ENCODE measurements around the gene ZSCAN5B. TPM values are rescaled to one million over a fixed set of nuclear protein-coding genes. Genes with fewer than 3 reads are reported as not detected.

The ZSCAN5B gene
- total RNA-seq, 2 donors from 2014 or later, result not detected

DNA sequence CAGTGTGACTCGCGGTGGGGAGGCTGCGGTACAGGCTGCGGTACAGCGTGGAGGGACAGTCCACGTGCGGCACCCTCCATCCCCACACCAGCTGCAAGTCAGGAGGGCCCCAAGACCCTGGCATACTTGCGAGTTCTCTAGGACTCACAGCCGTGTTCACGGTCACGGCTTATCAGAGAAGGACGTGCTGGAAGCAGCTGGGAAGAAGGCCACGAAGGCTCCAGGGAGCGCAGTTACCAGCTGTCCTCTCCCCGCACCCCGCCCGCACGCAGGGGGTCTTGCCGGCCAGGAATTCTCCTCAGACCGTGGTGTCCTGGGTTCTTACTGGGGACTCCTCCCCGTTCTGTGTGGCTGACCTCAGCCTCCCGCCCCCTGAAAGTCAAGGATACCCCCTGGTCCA lies 50.3 kb downstream of the ZSCAN5B start:
- Mint-ChIP-seq H3K27me3 (no peaks in the 10 kb centered on the region), H3K4me3 (no peak overlapping the region), H3K4me1 (ENCODE audit: low read depth in 2 of 2) (peaks cover 15 to 18% of the 10 kb centered on the region in 2 donors), H3K36me3 (no peaks in the 10 kb centered on the region), H3K9me3 (no peaks in the 10 kb centered on the region), H3K27ac (no peak overlapping the region)
- DNase-seq (ENCODE audit: low spot score) (no peak), ATAC-seq (no peak)

DNA sequence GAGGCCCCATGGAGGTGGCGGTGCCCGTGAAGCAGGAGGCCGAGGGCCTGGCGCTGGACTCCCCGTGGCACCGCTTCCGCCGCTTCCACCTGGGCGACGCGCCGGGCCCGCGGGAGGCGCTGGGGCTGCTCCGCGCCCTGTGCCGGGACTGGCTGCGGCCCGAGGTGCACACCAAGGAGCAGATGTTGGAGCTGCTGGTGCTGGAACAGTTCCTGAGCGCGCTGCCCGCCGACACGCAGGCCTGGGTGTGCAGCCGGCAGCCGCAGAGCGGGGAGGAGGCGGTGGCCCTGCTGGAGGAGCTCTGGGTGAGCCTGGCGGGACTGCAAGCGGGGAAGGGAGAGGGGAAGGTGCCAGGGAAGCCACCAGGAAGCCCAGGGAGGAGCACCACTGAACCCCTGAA lies 50.7 kb downstream of the ZSCAN5B start:
- no peak for DNase-seq (ENCODE audit: low spot score)
- Mint-ChIP-seq H3K36me3 (no peaks in the 10 kb centered on the region), H3K4me1 (ENCODE audit: low read depth in 2 of 2) (peaks cover 17 to 21% of the 10 kb centered on the region in 2 donors), H3K27ac (no peak overlapping the region), H3K9me3 (no peaks in the 10 kb centered on the region), H3K4me3 (no peak overlapping the region), H3K27me3 (no peaks in the 10 kb centered on the region)
- ATAC-seq, result no peak

DNA sequence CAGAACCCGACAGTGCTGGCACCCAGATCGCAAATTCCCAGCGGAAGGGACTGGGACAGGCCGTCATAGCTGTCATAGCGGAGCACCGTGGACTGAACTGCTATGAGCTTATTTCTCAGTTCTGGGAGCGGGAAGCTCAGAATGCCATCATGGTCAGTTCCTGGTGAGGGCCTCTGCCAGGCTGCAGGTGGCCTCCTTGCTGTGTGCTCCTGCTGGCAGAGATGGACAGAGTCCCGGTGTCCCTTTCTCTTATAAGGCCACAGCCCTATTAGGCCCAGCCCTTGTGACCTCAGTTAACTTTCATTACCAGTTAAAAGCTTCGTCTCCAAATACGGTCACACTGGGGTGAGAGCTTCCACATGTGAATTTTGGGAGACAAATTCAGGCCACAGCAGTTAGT lies 51.9 kb downstream of the ZSCAN5B start:
- H3K27ac Mint-ChIP-seq, result no peak overlapping the region
- H3K4me1 Mint-ChIP-seq (ENCODE audit: low read depth in 2 of 2), result peaks cover 22 to 28% of the 10 kb centered on the region in 2 donors
- no peak overlapping the region for H3K4me3 Mint-ChIP-seq
- ATAC-seq, result no peak
- no peak for DNase-seq (ENCODE audit: low spot score)
- no peaks in the 10 kb centered on the region for H3K36me3 Mint-ChIP-seq
- no peaks in the 10 kb centered on the region for H3K27me3 Mint-ChIP-seq
- no peaks in the 10 kb centered on the region for H3K9me3 Mint-ChIP-seq

DNA sequence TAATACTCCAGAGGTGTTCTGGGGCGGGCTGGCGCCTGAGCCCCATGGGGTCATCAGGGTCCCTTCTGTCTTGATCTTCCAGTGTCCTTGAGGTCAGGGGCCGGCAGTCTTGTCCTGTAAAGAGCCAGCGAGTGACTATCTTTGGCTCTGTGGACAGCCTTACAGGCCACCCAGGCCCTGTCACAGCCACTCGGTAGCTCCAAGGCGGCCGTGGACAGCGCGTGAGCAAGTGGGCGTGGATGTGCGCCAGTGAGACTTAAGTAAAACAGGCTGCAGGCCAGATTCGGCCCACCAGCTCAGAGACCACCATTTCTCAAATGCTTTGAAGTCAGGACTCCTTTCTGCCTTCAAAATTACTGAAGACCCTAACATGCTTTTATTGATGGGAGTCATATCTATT lies 52.8 kb downstream of the ZSCAN5B start:
- DNase-seq (ENCODE audit: low spot score) (no peak), ATAC-seq (no peak)
- peaks cover 25 to 31% of the 10 kb centered on the region in 2 donors for H3K4me1 Mint-ChIP-seq (ENCODE audit: low read depth in 2 of 2)
- no peaks in the 10 kb centered on the region for H3K27me3 Mint-ChIP-seq
- H3K36me3 Mint-ChIP-seq, result no peaks in the 10 kb centered on the region
- H3K4me3 Mint-ChIP-seq, result no peak overlapping the region
- no peaks in the 10 kb centered on the region for H3K9me3 Mint-ChIP-seq
- H3K27ac Mint-ChIP-seq, result no peak overlapping the region

DNA sequence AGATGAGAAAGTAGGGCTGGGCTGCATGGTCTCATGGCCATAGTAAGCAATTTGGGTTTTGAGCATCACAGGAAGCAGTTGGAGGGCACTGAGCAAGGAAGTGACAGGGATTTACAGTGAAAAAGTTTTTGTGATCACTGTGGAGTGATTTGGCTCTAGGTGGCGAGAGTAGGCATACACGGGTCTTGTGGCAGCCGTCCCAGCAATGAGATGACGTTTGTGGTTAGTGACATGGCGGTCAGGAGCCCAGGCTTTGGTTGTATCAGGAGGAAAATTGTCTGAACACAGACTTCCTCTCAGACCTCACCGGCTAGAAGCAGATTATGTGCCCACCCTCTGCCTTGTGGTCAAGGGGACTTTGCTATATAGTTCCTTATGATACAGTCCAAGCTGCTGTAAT lies 53.2 kb downstream of the ZSCAN5B start:
- Mint-ChIP-seq H3K36me3 (no peaks in the 10 kb centered on the region), H3K27ac (peak overlapping the region in 1 of 2 donors; percentile 2), H3K9me3 (no peaks in the 10 kb centered on the region), H3K4me3 (no peak overlapping the region), H3K4me1 (ENCODE audit: low read depth in 2 of 2) (peaks cover 28 to 36% of the 10 kb centered on the region in 2 donors), H3K27me3 (no peaks in the 10 kb centered on the region)
- no peak for DNase-seq (ENCODE audit: low spot score)
- ATAC-seq, result no peak

DNA sequence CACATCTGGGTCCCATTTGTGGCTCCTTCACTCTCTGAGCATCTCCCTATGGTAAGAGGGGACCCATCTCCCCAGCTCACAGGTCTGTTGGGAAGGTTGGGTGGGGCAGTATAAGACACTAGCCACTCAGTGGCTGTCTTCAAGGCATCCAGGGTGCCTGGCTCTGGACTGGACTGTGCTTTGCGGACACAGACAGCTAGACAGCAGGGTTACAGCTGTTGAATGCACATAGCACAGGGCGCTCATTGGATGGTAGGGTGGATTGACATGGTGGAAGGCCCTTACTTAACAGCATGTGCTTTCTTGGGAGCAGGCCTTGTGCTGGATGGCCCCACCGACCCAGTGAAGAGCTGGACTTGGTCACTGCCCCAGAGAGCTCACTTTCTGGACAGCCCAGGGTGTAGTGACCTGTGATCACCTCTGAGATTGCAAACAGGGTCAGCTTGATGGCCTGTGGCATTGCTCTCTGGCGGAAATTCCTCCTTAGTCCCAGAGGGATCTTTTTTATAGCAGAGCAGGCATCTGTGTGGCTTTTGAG lies 54.6 kb downstream of the ZSCAN5B start:
- Mint-ChIP-seq H3K36me3 (no peaks in the 10 kb centered on the region), H3K27me3 (no peaks in the 10 kb centered on the region), H3K27ac (no peak overlapping the region), H3K9me3 (no peaks in the 10 kb centered on the region), H3K4me1 (ENCODE audit: low read depth in 2 of 2) (peaks cover 28 to 41% of the 10 kb centered on the region in 2 donors), H3K4me3 (no peak overlapping the region)
- ATAC-seq (no peak), DNase-seq (ENCODE audit: low spot score) (no peak)

DNA sequence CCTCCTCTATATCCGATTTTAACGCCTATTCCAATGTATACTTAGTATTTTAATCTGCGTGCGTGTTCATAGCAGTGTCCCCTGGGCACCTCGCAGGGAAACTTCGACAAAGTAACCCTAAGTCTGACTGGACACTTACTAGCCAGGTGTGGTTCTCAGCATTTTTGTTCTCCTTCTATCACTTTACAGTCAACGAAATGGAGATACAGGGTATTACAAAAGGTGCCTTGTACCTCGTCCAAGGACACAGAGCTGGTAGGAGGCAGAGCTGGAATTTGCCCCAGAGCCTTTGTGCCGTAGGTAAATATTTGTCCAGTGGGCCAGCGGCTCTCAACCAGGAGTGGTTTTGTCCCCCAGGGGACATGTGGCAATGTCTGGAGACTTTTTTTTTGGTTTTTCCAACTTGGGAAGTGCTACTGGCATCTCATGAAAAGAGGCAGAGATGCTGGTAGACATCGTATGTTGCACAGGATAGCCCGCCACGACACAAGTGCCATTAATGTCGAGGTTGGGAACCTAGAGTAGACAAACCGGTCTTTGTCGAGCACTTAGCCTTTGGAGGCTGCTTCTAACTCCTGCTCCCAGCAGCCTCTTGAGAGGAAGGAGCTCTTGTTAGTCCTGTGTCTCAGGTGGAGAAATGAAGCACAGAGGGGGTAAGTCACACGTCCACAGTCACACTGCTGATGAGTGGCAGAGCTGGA lies 55.3 kb downstream of the ZSCAN5B start:
- H3K27ac Mint-ChIP-seq, result peak overlapping the region; percentile 83 to 90
- no peaks in the 10 kb centered on the region for H3K36me3 Mint-ChIP-seq
- DNase-seq (ENCODE audit: low spot score) (no peak), ATAC-seq (no peak)
- peaks cover 28 to 41% of the 10 kb centered on the region in 2 donors for H3K4me1 Mint-ChIP-seq (ENCODE audit: low read depth in 2 of 2)
- no peaks in the 10 kb centered on the region for H3K9me3 Mint-ChIP-seq
- H3K27me3 Mint-ChIP-seq, result no peaks in the 10 kb centered on the region
- peak overlapping the region; percentile 93 for H3K4me3 Mint-ChIP-seq

DNA sequence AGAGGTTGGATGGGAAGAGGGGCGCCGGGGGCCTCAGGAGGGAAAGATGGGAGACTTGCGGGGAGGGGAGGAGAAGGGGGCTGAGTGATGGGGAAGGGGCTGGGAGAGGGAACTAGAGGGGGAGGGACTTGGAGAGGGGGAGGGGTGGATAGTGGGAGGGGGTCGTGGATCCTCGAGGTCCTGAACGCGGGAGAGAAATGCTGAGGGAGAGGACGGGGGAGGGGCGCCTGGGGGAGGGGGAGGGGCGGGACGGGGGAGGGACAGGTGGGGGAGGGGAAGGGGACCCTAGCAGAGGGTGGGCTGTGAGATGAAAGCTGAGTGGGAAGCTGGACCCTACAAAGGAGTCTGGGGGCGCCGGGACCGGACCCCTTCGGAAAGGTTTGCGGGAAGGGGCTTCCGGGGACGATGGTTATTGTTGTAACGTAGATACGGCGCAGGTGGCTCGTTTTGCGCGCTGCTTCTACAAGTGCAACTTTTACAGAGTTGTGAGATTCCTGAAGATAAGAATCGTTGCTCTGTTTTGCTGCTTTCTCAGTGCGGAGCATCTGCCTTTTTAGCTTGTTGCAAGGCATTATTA lies 56.1 kb downstream of the ZSCAN5B start:
- ATAC-seq, result no peak
- Mint-ChIP-seq H3K27me3 (no peaks in the 10 kb centered on the region), H3K36me3 (no peaks in the 10 kb centered on the region), H3K4me1 (ENCODE audit: low read depth in 2 of 2) (peaks cover 28 to 41% of the 10 kb centered on the region in 2 donors), H3K27ac (peak overlapping the region; percentile 83 to 90), H3K9me3 (no peaks in the 10 kb centered on the region), H3K4me3 (peak overlapping the region; percentile 93)
- DNase-seq (ENCODE audit: low spot score), result no peak

DNA sequence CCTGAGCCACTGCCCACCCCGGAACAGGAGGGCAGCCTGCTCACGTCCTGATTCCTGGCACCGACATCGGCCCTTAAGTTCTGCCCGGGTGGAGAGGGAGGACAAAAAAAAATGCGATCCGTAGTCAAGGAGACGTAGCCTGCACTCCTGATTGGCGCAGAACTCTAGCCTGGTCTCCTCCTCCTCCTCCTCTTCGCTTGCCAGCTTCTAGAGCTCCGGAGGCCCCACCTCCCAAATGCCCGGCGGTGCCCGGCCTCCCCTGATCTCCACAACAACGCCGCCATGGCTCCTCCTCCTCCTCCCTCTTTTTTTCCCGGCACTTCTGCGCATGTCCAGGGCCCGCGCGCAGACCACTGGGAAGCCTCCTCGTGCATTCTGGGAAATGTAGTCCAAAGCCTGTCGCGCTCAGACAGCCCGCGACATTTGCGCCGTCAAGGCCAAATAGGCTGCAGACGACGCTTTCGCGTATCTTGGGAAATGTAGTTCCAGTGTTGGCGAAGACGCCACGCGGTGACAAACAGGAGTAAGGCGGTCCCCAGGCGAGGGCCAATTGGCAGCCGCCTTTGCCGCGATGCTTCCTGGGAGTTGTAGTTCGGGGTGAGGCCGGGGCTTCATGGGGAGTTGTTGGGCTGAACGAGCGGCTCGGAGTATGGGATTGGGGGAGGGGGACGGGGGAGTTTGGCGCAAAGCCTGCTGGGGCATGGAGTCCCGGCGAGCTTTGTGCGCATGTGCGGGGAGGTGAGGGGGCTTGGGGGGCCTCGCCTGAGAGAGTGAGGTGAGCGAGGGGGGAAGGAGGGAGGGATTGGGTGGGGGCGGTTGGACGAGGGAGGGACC lies 56.8 kb downstream of the ZSCAN5B start, which contains the start of gene ZNF444:
ZNF444 (plus strand) TSS at position 705 of the 834 bp plus-strand sequence. CDS start 5,625 bp downstream, outside the sequence.
- ATAC-seq (peak; percentile 96), DNase-seq (ENCODE audit: low spot score) (peak; percentile 99)
- peak within 1 kb of the TSS; percentile 83 to 90 for H3K27ac Mint-ChIP-seq
- H3K27me3 Mint-ChIP-seq, result no peaks in the 10 kb centered on the region
- H3K9me3 Mint-ChIP-seq, result no peaks in the 10 kb centered on the region
- peak within 1 kb of the TSS; percentile 93 for H3K4me3 Mint-ChIP-seq
- no peaks in the 10 kb centered on the region for H3K36me3 Mint-ChIP-seq
- peaks cover 28 to 41% of the 10 kb centered on the region in 2 donors for H3K4me1 Mint-ChIP-seq (ENCODE audit: low read depth in 2 of 2)

DNA sequence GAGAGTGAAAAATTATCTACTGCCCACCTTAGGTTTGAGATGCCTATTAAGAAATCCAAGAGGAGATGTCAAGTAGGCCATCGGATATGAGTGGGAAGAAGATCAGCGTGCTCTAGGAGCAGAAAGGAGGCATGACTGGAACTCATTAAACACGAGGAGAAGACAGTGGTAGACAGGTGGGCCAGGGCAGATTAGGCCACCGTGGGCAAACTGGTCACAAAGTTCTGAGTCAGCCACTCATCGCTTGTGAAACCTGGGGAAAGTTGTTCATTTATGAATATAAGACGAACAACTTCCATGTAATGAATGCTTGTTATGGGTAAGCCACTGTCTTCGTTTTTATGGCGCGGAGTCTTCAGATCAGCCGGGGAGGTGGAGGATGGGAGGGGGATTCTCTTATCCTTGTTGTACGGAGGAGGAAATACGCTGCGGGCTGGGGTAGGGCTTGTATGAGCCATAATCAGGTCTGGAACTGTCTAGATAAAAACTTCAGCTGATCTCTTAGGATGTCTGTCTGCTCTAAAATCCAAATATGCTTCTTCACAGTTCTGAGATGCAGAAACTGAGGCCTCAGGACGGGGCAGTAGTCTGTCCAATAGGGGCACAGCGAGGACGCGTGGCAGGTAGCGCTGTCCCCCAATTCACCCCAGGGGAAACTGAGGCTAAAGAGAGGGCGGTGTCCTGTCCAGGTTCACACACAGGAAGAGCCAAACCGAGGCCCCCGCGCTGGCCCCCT lies 57.6 kb downstream of the ZSCAN5B start:
- DNase-seq (ENCODE audit: low spot score), result no peak
- H3K36me3 Mint-ChIP-seq, result no peaks in the 10 kb centered on the region
- H3K27ac Mint-ChIP-seq, result peak overlapping the region; percentile 83 to 90
- H3K27me3 Mint-ChIP-seq, result no peaks in the 10 kb centered on the region
- H3K4me1 Mint-ChIP-seq (ENCODE audit: low read depth in 2 of 2), result peaks cover 28 to 41% of the 10 kb centered on the region in 2 donors
- H3K9me3 Mint-ChIP-seq, result no peaks in the 10 kb centered on the region
- H3K4me3 Mint-ChIP-seq, result peak overlapping the region; percentile 93
- ATAC-seq, result no peak

Other genes with a start within 250 kb of the ZSCAN5B start
- not detected for gene NLRP8, start 250.0 kb downstream of the ZSCAN5B start, total RNA-seq
- not detected for gene NLRP5, start 211.0 kb downstream of the ZSCAN5B start, total RNA-seq
- gene ZNF787, start 76.5 kb downstream of the ZSCAN5B start, total RNA-seq, result 10 to 100 TPM; 39.2 to 60.6 TPM
- gene ZNF444, start 56.5 kb downstream of the ZSCAN5B start, total RNA-seq, result 10 to 100 TPM; 23.2 to 50.6 TPM
- gene GALP, start 21.8 kb downstream of the ZSCAN5B start, total RNA-seq, result not detected
- gene ZSCAN5C, start 4.5 kb upstream of the ZSCAN5B start, total RNA-seq, result not detected
- gene EDDM13, start 75.0 kb upstream of the ZSCAN5B start, total RNA-seq, result 1 to 10 TPM; 1.8 to 4.2 TPM
- gene ZSCAN5A, start 117.1 kb upstream of the ZSCAN5B start, total RNA-seq, result 10 to 100 TPM in 1 of 2 donors, 1 to 10 TPM in 1; 9.9 to 16.8 TPM
- 1 to 10 TPM in 1 of 2 donors, under 1 TPM in 1; 0.95 to 3.4 TPM for gene ZNF582, start 195.8 kb upstream of the ZSCAN5B start, total RNA-seq
- 1 to 10 TPM; 3.1 to 3.2 TPM for gene ZNF583, start 206.5 kb upstream of the ZSCAN5B start, total RNA-seq